ENCODE data around the gene HES2. TPM values are rescaled to one million over a fixed set of nuclear protein-coding genes. Genes with fewer than 3 reads are reported as not detected.
A peak's percentile ranks its signal among the peaks of the same experiment; 100 is the strongest.
"Not testable (repeated sequence)": the region's sequence is repeated elsewhere in the genome, so short reads cannot be mapped to it uniquely, and the experiment has no call there.

The HES2 gene
- total RNA-seq, 2 experiments from 2014 or later = 0.05 TPM; not detected in 1

GRCh38 chr1:6463120-6463412 is 43.3 kb upstream of the HES2 start:
- CTCF ChIA-PET = interaction anchor here (0.9 to 1.4 kb wide), 6 partner anchors 9 to 217 kb away, joined by 3 to 9 read pairs (median 4); no protein-coding TSS in a partner anchor
- intact Hi-C loops (cut with DNase I, micrococcal nuclease) = loop anchor here in 1 of 2 experiments (10.0 kb wide), 2 partner anchors 322 to 468 kb away; partner anchors contain the start of genes CAMTA1 and NPHP4
- Mint-ChIP-seq H3K4me1 (peaks cover 54% of the 10 kb centered on the region), H3K36me3 (ENCODE audit: low read depth) (peaks cover 35% of the 10 kb centered on the region), H3K27ac (peak overlapping the region; percentile 11), H3K27me3 (no peaks in the 10 kb centered on the region), H3K4me3 (peak overlapping the region; percentile 84), H3K9me3 (ENCODE audit: low read depth) (no peaks in the 10 kb centered on the region)
- DNase-seq (no peak), ATAC-seq (no peak)
- POLR2A ChIA-PET = no interaction called here

DNA sequence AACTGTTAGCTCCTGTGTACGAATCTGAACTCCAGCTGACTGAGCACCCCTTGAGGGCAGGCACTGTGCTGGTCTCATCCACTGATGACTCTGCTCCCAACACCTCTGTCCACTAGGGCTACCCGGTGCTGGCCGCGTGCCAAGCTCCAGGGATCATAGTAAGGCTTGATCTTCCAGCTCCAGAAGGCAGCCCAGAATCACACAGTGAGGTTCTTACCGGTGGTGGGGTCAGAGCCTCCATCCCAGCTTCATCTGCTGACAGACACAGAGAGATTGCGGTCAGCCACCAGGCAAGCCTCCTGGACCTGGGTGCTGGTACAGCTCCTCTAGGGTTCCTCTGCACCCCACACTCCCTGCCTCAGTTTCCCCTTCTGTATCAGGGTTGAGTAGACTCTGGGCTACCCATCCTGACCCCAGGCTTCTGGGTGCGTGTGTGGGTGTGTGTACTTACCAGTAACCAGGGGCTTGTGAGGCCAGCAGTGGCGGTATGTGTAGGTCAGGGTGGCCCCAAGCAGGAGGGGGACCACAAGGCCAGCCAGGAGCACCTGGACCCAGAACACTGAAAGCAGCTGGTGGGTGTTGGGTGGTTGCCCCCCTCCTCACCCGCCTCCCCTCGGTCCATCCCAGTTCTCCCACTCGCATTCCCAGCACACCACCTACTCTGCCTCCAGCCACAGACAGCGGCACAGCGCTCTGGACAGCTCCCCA is 42.8 kb upstream of the HES2 start:
- Mint-ChIP-seq H3K4me3 (no peak overlapping the region), H3K4me1 (peaks cover 54% of the 10 kb centered on the region), H3K9me3 (ENCODE audit: low read depth) (no peaks in the 10 kb centered on the region), H3K27ac (peak overlapping the region; percentile 87), H3K36me3 (ENCODE audit: low read depth) (peaks cover 35% of the 10 kb centered on the region), H3K27me3 (no peaks in the 10 kb centered on the region)
- ChIA-PET POLR2A (interaction anchor here (0.6 kb wide), 1 partner anchor 11 kb away, joined by 3 read pairs; no protein-coding TSS in a partner anchor), CTCF (interaction anchor here (0.6 to 1.4 kb wide), 8 partner anchors 10 to 104 kb away, joined by 3 to 9 read pairs (median 4); no protein-coding TSS in a partner anchor)
- no peak for DNase-seq
- intact Hi-C loops (cut with DNase I, micrococcal nuclease) = loop anchor here in 1 of 2 experiments (10.0 kb wide), 2 partner anchors 322 to 468 kb away; partner anchors contain the start of genes CAMTA1 and NPHP4
- no peak for ATAC-seq

DNA sequence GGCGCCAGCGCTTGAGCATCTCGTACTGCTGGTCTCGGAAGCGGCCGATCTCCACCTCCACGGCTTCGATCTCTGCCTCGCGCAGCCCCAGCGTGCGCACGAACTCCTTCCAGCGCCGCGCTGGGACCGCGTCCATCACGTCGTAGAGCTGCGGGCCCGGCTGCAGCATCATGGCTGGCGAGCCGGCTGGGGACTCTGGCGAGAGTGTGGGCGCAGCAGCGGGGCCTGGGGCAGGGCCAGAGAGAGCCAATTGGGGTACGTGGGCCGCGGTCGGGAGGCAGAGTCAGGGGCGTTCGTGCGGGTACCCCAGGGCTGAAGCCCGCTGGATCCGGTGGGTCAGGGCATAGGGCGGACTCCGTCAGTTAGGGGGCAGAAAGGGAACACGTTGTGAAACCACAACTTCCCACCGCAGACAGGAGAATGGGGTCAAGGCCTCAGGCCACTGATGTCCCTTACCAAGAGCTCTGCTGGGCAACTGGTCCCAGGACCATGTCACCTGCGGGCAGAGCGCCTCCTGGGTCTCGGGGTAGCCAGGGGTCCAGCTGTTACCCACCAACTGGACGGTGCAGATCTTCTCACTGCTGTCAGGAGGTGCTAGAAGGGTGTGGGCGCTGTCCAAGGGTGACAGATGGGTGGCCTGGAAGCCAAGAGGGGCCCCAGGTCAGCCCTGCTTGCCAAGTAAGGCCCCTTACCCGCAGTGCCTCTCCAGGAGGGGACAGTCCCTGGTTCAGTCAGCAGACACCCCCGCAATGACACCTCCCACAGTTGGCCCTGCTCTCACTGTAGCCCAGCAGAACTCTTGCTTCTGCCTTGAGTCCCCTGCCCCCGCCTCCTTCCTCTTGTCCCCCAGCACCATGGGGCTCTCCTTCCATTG is 42.1 kb upstream of the HES2 start:
- ChIA-PET CTCF (interaction anchor here (0.6 to 1.3 kb wide), 4 partner anchors 10 to 38 kb away, joined by 3 to 9 read pairs (median 4); no protein-coding TSS in a partner anchor), POLR2A (interaction anchor here (0.6 kb wide), 1 partner anchor 10 kb away, joined by 3 read pairs; no protein-coding TSS in a partner anchor)
- Mint-ChIP-seq H3K4me3 (no peak overlapping the region), H3K27ac (peak overlapping the region; percentile 87), H3K4me1 (peaks cover 54% of the 10 kb centered on the region), H3K27me3 (peaks cover 3% of the 10 kb centered on the region), H3K9me3 (ENCODE audit: low read depth) (no peaks in the 10 kb centered on the region), H3K36me3 (ENCODE audit: low read depth) (peaks cover 35% of the 10 kb centered on the region)
- DNase-seq = no peak
- intact Hi-C loops (cut with DNase I, micrococcal nuclease) = loop anchor here in 1 of 2 experiments (10.0 kb wide), 2 partner anchors 323 to 467 kb away; partner anchors contain the start of genes CAMTA1 and NPHP4
- no peak for ATAC-seq

DNA sequence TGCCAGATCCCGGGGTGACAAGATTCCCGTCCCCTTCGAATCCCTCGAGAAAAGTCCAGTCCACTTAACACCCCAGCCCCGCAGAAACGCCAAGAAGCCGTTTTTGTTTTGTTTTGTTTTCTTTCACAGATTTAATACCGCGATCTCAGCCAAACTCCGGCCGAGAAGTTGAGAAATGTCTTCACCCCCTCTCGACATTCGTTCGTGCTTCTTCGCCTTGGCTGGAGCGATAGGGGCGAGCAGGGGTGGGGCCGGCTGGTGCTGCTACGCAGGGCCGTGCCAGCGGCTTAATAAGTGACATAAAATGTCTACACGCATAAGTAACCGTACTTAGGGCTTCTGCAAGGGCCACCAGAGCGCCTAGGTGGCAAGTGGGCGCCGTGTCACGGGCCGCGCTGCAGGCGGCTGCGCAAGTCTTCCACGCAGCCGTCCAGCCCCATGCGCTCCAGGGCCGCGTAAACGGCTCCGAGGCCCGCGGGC is 41.4 kb upstream of the HES2 start:
- no peak for ATAC-seq
- ChIA-PET CTCF (interaction anchor here (1.0 to 3.7 kb wide), 3 partner anchors 12 to 38 kb away, joined by 6 to 12 read pairs (median 9); no protein-coding TSS in a partner anchor), POLR2A (no interaction called here)
- DNase-seq = no peak
- H3K4me1 Mint-ChIP-seq = peaks cover 54% of the 10 kb centered on the region
- peak overlapping the region; percentile 69 for H3K4me3 Mint-ChIP-seq
- no peaks in the 10 kb centered on the region for H3K9me3 Mint-ChIP-seq (ENCODE audit: low read depth)
- intact Hi-C loops (cut with DNase I, micrococcal nuclease) = loop anchor here in 1 of 2 experiments (10.0 kb wide), 2 partner anchors 324 to 466 kb away; partner anchors contain the start of genes CAMTA1 and NPHP4
- peak overlapping the region; percentile 95 for H3K27ac Mint-ChIP-seq
- peaks cover 8% of the 10 kb centered on the region for H3K27me3 Mint-ChIP-seq
- H3K36me3 Mint-ChIP-seq (ENCODE audit: low read depth) = peaks cover 35% of the 10 kb centered on the region

DNA sequence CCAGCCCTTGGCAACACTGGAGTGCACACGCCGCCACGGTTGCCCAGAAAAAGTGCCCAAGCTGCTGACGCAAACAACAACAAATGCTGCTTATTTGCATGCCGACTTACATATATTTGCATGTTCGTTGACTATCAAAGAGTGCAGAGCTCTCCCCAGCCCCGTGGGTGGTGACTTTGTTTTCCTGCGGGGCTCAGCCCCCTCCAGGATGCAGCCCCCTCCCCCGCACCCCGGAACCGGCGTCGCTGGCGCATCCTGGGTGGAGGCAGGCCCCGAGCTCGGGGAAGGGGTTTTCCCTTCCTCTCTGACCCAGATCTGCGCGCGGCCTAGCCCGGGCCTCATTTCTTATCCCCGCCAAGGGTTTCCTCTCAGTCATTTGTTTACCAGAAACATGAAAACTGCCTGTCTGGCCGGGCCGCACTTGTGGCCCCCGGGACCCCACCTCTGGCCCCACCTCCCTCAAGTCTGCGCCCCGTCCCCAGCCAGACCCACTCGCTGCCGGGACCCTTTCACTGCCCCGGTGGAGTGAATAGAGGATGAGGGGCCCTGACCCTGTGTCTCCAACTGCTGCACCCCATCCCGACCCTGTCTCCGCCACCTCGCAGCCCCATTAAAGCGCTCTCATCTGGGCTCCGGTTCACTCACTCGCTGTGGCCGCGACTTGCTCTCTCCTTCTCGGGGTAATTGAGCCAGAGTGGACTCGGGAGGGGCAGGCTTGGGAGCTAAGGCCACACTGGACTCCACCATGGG is 40.8 kb upstream of the HES2 start:
- peaks cover 54% of the 10 kb centered on the region for H3K4me1 Mint-ChIP-seq
- ChIA-PET POLR2A (interaction anchor here (0.6 kb wide), 1 partner anchor 123 kb away, joined by 8 read pairs; no protein-coding TSS in a partner anchor), CTCF (interaction anchor here (0.6 to 3.7 kb wide), 7 partner anchors 12 to 37 kb away, joined by 3 to 12 read pairs (median 4); no protein-coding TSS in a partner anchor)
- intact Hi-C loops (cut with DNase I, micrococcal nuclease) = loop anchor here in 1 of 2 experiments (1.0 to 10.0 kb wide), 3 partner anchors 67 to 466 kb away; partner anchors contain the start of genes ACOT7, CAMTA1 and NPHP4
- H3K27ac Mint-ChIP-seq = peak overlapping the region; percentile 95
- ATAC-seq (peak; percentile 85), DNase-seq (peak; percentile 93)
- H3K4me3 Mint-ChIP-seq = peak overlapping the region; percentile 69
- no peaks in the 10 kb centered on the region for H3K9me3 Mint-ChIP-seq (ENCODE audit: low read depth)
- peaks cover 35% of the 10 kb centered on the region for H3K36me3 Mint-ChIP-seq (ENCODE audit: low read depth)
- peaks cover 10% of the 10 kb centered on the region for H3K27me3 Mint-ChIP-seq

- H3K36me3 Mint-ChIP-seq (ENCODE audit: low read depth) = peaks cover 35% of the 10 kb centered on the region
- no peaks in the 10 kb centered on the region for H3K9me3 Mint-ChIP-seq (ENCODE audit: low read depth)
- ATAC-seq (peak; percentile 49), DNase-seq (peak; percentile 73)
- peak overlapping the region; percentile 56 for H3K27ac Mint-ChIP-seq
- H3K4me3 Mint-ChIP-seq = peak overlapping the region; percentile 69
- H3K4me1 Mint-ChIP-seq = peaks cover 54% of the 10 kb centered on the region
- ChIA-PET CTCF (interaction anchor here (0.6 to 3.7 kb wide), 7 partner anchors 13 to 37 kb away, joined by 3 to 12 read pairs (median 4); no protein-coding TSS in a partner anchor), POLR2A (interaction anchor here (0.6 kb wide), 1 partner anchor 124 kb away, joined by 8 read pairs; no protein-coding TSS in a partner anchor)
- intact Hi-C loops (cut with DNase I, micrococcal nuclease) = loop anchor here in 1 of 2 experiments (1.0 to 10.0 kb wide), 3 partner anchors 67 to 465 kb away; partner anchors contain the start of genes ACOT7, CAMTA1 and NPHP4
- H3K27me3 Mint-ChIP-seq = peaks cover 10% of the 10 kb centered on the region
Measured at GRCh38 chr1:6459850-6460265, 40.1 kb upstream of the HES2 start.

- H3K4me3 Mint-ChIP-seq = no peak overlapping the region
- peaks cover 33% of the 10 kb centered on the region for H3K4me1 Mint-ChIP-seq
- ChIA-PET CTCF (interaction anchor here (0.7 to 1.0 kb wide), 2 partner anchors 28 to 34 kb away, joined by 3 read pairs; no protein-coding TSS in a partner anchor), POLR2A (no interaction called here)
- H3K27me3 Mint-ChIP-seq = peaks cover 24% of the 10 kb centered on the region
- no peaks in the 10 kb centered on the region for H3K9me3 Mint-ChIP-seq (ENCODE audit: low read depth)
- peaks cover 11% of the 10 kb centered on the region for H3K36me3 Mint-ChIP-seq (ENCODE audit: low read depth)
- DNase-seq = no peak
- intact Hi-C loops (cut with DNase I, micrococcal nuclease) = no loop called here
- ATAC-seq = no peak
- H3K27ac Mint-ChIP-seq = no peak overlapping the region
Measured at GRCh38 chr1:6456800-6457466, 37.2 kb upstream of the HES2 start.

DNA sequence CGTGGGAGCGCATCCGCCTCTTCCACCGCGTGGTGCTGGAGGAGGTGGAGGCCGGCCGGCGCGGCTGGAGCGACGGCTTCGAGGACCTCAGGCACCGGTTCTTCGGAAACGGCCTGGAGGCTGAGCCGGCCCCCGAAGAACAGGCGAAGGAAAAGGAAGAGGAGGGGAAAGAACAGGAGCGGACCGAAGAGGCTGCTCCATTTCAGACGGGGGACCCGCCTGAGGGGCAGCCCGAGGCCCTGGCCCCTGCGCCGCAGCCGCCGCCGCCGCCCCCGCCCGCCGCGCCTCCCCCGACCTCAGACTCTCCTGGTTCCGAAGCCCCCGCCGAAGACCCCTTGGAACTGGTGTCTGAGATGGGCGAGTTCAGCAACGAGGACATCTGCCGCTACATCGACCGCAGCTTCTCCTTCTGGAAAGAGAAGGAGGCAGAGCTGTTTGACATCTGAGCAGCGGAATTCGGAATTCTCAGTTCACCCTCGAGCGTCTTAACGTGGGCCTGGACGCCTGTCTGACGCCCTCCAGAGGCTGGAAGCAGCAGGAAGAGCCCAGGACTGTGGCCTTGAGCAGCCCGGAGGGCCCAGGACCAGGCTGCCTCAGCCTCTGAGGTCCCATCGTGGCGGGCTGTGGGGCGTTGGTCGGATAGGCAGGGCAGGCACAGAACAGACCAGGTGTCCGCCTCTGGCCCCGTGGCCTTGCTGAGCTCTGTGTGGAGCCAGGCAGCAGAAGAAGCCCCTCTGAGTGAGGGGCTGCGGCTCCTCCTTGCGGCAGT is 36.2 kb upstream of the HES2 start:
- H3K27ac Mint-ChIP-seq; DNase-seq; H3K4me3 Mint-ChIP-seq; POLR2A ChIA-PET; H3K36me3 Mint-ChIP-seq (ENCODE audit: low read depth); ATAC-seq; H3K9me3 Mint-ChIP-seq (ENCODE audit: low read depth); intact Hi-C loops (cut with DNase I, micrococcal nuclease): not testable (repeated sequence)
- H3K4me1 Mint-ChIP-seq = peaks cover 24% of the 10 kb centered on the region
- CTCF ChIA-PET = interaction anchor here (1.8 kb wide), 1 partner anchor 33 kb away, joined by 6 read pairs; no protein-coding TSS in a partner anchor
- H3K27me3 Mint-ChIP-seq = peaks cover 25% of the 10 kb centered on the region
